Adrenal gland (tissue), 5 donors: ENCODE measurements around the gene DMRTC2.

ENCODE experiments used
- POLR2A ChIP-seq, 2 donors: fragments of 450-650 bp; IDR thresholded peaks; one replicate each; pipeline ENCODE4 v1.6.1; 2017; ENCODE audit warnings: antibody characterized with exemption in 2 of 2, mild to moderate bottlenecking in 2 of 2, moderate library complexity in 1 of 2
- TF ChIP-seq, protein P1 (sequence below), 6 experiments: fragments of 450-650 bp in 4 of 6; fragments of 200-600 bp in 2 of 6; sonication (generic) in 1 of 6; IDR thresholded peaks; 1 replicate in 5 of 6; 2 replicates in 1 of 6; pipeline versions ENCODE4 v1.5.1 to v1.8.0; 2016 to 2021; ENCODE audit warnings: antibody characterized with exemption in 6 of 6, mild to moderate bottlenecking in 2 of 6, moderate library complexity in 1 of 6
- donor health status: DM: no; HTN: no; CAD: no.

DNA sequence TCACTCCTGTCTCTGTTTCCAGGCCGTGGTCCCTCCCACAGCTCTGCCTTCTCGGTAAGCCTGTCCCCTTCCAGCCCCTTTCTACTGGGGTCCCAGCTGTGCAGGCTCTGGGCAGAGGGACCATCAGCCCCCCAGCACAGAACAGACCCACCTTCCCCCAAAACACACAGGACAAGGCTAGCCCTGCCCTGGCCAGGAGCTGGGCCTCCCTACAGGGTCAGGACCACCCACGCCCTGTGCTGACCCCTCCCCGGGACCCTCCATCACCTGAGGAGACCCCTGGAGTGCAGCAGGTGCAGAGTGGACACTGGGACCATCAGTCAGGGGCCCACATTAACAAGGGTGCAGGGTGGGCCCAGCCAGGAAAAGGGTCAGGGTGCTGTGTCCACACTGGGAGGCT, 34.5 kb upstream of the DMRTC2 start:
- TF ChIP-seq, protein P1, sequence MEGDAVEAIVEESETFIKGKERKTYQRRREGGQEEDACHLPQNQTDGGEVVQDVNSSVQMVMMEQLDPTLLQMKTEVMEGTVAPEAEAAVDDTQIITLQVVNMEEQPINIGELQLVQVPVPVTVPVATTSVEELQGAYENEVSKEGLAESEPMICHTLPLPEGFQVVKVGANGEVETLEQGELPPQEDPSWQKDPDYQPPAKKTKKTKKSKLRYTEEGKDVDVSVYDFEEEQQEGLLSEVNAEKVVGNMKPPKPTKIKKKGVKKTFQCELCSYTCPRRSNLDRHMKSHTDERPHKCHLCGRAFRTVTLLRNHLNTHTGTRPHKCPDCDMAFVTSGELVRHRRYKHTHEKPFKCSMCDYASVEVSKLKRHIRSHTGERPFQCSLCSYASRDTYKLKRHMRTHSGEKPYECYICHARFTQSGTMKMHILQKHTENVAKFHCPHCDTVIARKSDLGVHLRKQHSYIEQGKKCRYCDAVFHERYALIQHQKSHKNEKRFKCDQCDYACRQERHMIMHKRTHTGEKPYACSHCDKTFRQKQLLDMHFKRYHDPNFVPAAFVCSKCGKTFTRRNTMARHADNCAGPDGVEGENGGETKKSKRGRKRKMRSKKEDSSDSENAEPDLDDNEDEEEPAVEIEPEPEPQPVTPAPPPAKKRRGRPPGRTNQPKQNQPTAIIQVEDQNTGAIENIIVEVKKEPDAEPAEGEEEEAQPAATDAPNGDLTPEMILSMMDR (IDR thresholded peaks at IDR 0.05) = no peak
- TF ChIP-seq POLR2A (IDR thresholded peaks at IDR 0.05) = no peak
